Measurements from ENCODE around the gene CACNA2D2.

CACNA2D2 gene

GRCh38 chr3:50502584-50503423 lies 630 bp downstream of the CACNA2D2 start:
- in situ Hi-C loops (cut with MboI; ENCODE audit: low sequenced_read_pairs): no loop called here

- in situ Hi-C loops (cut with MboI; ENCODE audit: low sequenced_read_pairs): no loop called here
Measured at GRCh38 chr3:50502225-50502583, 1.2 kb downstream of the CACNA2D2 start.

- in situ Hi-C loops (cut with MboI; ENCODE audit: low sequenced_read_pairs): no loop called here
Measured at GRCh38 chr3:50495609-50496423, 7.6 kb downstream of the CACNA2D2 start.

- in situ Hi-C loops (cut with MboI; ENCODE audit: low sequenced_read_pairs): no loop called here
Measured at GRCh38 chr3:50494126-50494525, 9.3 kb downstream of the CACNA2D2 start.

GRCh38 chr3:50493623-50494022 lies 9.8 kb downstream of the CACNA2D2 start:
- in situ Hi-C loops (cut with MboI; ENCODE audit: low sequenced_read_pairs): no loop called here

- in situ Hi-C loops (cut with MboI; ENCODE audit: low sequenced_read_pairs): no loop called here
Measured at GRCh38 chr3:50493086-50493485, 10.3 kb downstream of the CACNA2D2 start.

- in situ Hi-C loops (cut with MboI; ENCODE audit: low sequenced_read_pairs): no loop called here
Measured at GRCh38 chr3:50491023-50491422, 12.4 kb downstream of the CACNA2D2 start.

GRCh38 chr3:50490424-50490823 lies 13.0 kb downstream of the CACNA2D2 start:
- in situ Hi-C loops (cut with MboI; ENCODE audit: low sequenced_read_pairs): no loop called here

GRCh38 chr3:50487181-50487580 lies 16.3 kb downstream of the CACNA2D2 start:
- in situ Hi-C loops (cut with MboI; ENCODE audit: low sequenced_read_pairs): no loop called here

- in situ Hi-C loops (cut with MboI; ENCODE audit: low sequenced_read_pairs): no loop called here
Measured at GRCh38 chr3:50486219-50486888, 17.1 kb downstream of the CACNA2D2 start.

- in situ Hi-C loops (cut with MboI; ENCODE audit: low sequenced_read_pairs): no loop called here
Measured at GRCh38 chr3:50484722-50485121, 18.7 kb downstream of the CACNA2D2 start.

- in situ Hi-C loops (cut with MboI; ENCODE audit: low sequenced_read_pairs): no loop called here
Measured at GRCh38 chr3:50483374-50483773, 20.1 kb downstream of the CACNA2D2 start.

- in situ Hi-C loops (cut with MboI; ENCODE audit: low sequenced_read_pairs): no loop called here
Measured at GRCh38 chr3:50481992-50482391, 21.4 kb downstream of the CACNA2D2 start.

- in situ Hi-C loops (cut with MboI; ENCODE audit: low sequenced_read_pairs): no loop called here
Measured at GRCh38 chr3:50480471-50480870, 23.0 kb downstream of the CACNA2D2 start.

GRCh38 chr3:50479523-50479922 lies 23.9 kb downstream of the CACNA2D2 start:
- in situ Hi-C loops (cut with MboI; ENCODE audit: low sequenced_read_pairs): no loop called here

GRCh38 chr3:50478671-50479260 lies 24.7 kb downstream of the CACNA2D2 start:
- in situ Hi-C loops (cut with MboI; ENCODE audit: low sequenced_read_pairs): no loop called here

GRCh38 chr3:50478051-50478450 lies 25.4 kb downstream of the CACNA2D2 start:
- in situ Hi-C loops (cut with MboI; ENCODE audit: low sequenced_read_pairs): no loop called here

- in situ Hi-C loops (cut with MboI; ENCODE audit: low sequenced_read_pairs): no loop called here
Measured at GRCh38 chr3:50475348-50475747, 28.1 kb downstream of the CACNA2D2 start.

GRCh38 chr3:50474717-50475116 lies 28.7 kb downstream of the CACNA2D2 start:
- in situ Hi-C loops (cut with MboI; ENCODE audit: low sequenced_read_pairs): no loop called here

- in situ Hi-C loops (cut with MboI; ENCODE audit: low sequenced_read_pairs): no loop called here
Measured at GRCh38 chr3:50473768-50474167, 29.7 kb downstream of the CACNA2D2 start.

- in situ Hi-C loops (cut with MboI; ENCODE audit: low sequenced_read_pairs): no loop called here
Measured at GRCh38 chr3:50472958-50473357, 30.5 kb downstream of the CACNA2D2 start.

All from HL-60/S4 (cell line).